ENCODE measurements around the gene CREBBP. TPM values are rescaled to one million over a fixed set of nuclear protein-coding genes. Genes with fewer than 3 reads are reported as not detected.

CREBBP gene
- polyA plus RNA-seq, 1 donor (not counting 4 experiments of a cell fraction or from before 2014, with no cell fraction given), result 5.0 TPM

- H3K4me2 ChIP-seq (ENCODE audit: control insufficient read depth, extremely low read depth, insufficient read depth, low read depth, low read length), result no peak overlapping the region
- no peak overlapping the region for H2AFZ ChIP-seq (ENCODE audit: control insufficient read depth, low read length)
- H3K9me3 ChIP-seq (ENCODE audit: control insufficient read depth, low read depth, low read length), result no peaks in the 10 kb centered on the region
- H3K27ac ChIP-seq (ENCODE audit: control insufficient read depth, insufficient read depth, low read length), result no peak overlapping the region
- FAIRE-seq, result no peak
- no peaks in the 10 kb centered on the region for H3K4me1 ChIP-seq (ENCODE audit: control insufficient read depth, extremely low read depth, insufficient read depth, low read length)
- no peaks in the 10 kb centered on the region for H3K9me1 ChIP-seq (ENCODE audit: control insufficient read depth, extremely low read depth, insufficient read depth, low read length)
- dilution Hi-C loops (cut with MboI; ENCODE audit: extremely low pct_ligation_motif_present, low sequenced_read_pairs), result no loop called here
- H3K9ac ChIP-seq (ENCODE audit: control insufficient read depth, extremely low read depth, insufficient read depth, low read length), result no peak overlapping the region
- H4K20me1 ChIP-seq (ENCODE audit: control insufficient read depth, extremely low read depth, insufficient read depth, low read length), result peaks cover 4% of the 10 kb centered on the region
- DNase-seq (ENCODE audit: low read depth, low spot score), result no peak
- H3K79me2 ChIP-seq (ENCODE audit: control insufficient read depth, insufficient read depth, low read length), result no peaks in the 10 kb centered on the region
- H3K36me3 ChIP-seq (ENCODE audit: control insufficient read depth in 2 of 2, extremely low read depth in 1 of 2, insufficient read depth in 2 of 2, low read length in 2 of 2), result peaks cover 25 to 35% of the 10 kb centered on the region in 2 experiments
- H3K4me3 ChIP-seq (ENCODE audit: control insufficient read depth in 2 of 3, extremely low read depth in 1 of 3, insufficient read depth in 2 of 3, low read depth in 1 of 3, low read length in 3 of 3), result no peak overlapping the region
- no peak for TF ChIP-seq CTCF (optimal IDR thresholded peaks at IDR 0.05 in 1 of 3, IDR thresholded peaks at IDR 0.05 in 1 of 3, conservative IDR thresholded peaks at IDR 0.05 in 1 of 3; ENCODE audit: extremely low read depth in 1 of 3, insufficient read depth in 2 of 3, low read length in 3 of 3)
- no peaks in the 10 kb centered on the region for H3K27me3 ChIP-seq (ENCODE audit: control insufficient read depth, extremely low read depth, insufficient read depth, low read length)
Observed at GRCh38 chr16:3770530-3770929, 110.0 kb downstream of the CREBBP start.

- Histone ChIP-seq H3K4me1 (ENCODE audit: control insufficient read depth, extremely low read depth, insufficient read depth, low read length) (no peaks in the 10 kb centered on the region), H3K79me2 (ENCODE audit: control insufficient read depth, insufficient read depth, low read length) (no peaks in the 10 kb centered on the region), H3K9me3 (ENCODE audit: control insufficient read depth, low read depth, low read length) (no peaks in the 10 kb centered on the region), H3K27me3 (ENCODE audit: control insufficient read depth, extremely low read depth, insufficient read depth, low read length) (no peaks in the 10 kb centered on the region), H3K4me3 (ENCODE audit: control insufficient read depth in 2 of 3, extremely low read depth in 1 of 3, insufficient read depth in 2 of 3, low read depth in 1 of 3, low read length in 3 of 3) (no peak overlapping the region), H3K4me2 (ENCODE audit: control insufficient read depth, extremely low read depth, insufficient read depth, low read depth, low read length) (no peak overlapping the region), H2AFZ (ENCODE audit: control insufficient read depth, low read length) (no peak overlapping the region), H3K9me1 (ENCODE audit: control insufficient read depth, extremely low read depth, insufficient read depth, low read length) (no peaks in the 10 kb centered on the region), H3K36me3 (ENCODE audit: control insufficient read depth in 2 of 2, extremely low read depth in 1 of 2, insufficient read depth in 2 of 2, low read length in 2 of 2) (peaks cover 25 to 34% of the 10 kb centered on the region in 2 experiments), H3K27ac (ENCODE audit: control insufficient read depth, insufficient read depth, low read length) (no peak overlapping the region), H3K9ac (ENCODE audit: control insufficient read depth, extremely low read depth, insufficient read depth, low read length) (no peak overlapping the region), H4K20me1 (ENCODE audit: control insufficient read depth, extremely low read depth, insufficient read depth, low read length) (peaks cover 4% of the 10 kb centered on the region)
- DNase-seq (ENCODE audit: low read depth, low spot score) (no peak), FAIRE-seq (no peak)
- dilution Hi-C loops (cut with MboI; ENCODE audit: extremely low pct_ligation_motif_present, low sequenced_read_pairs), result no loop called here
- TF ChIP-seq EZH2 (IDR thresholded peaks at IDR 0.05; ENCODE audit: low read length) (no peak), CTCF (optimal IDR thresholded peaks at IDR 0.05 in 1 of 3, IDR thresholded peaks at IDR 0.05 in 1 of 3, conservative IDR thresholded peaks at IDR 0.05 in 1 of 3; ENCODE audit: extremely low read depth in 1 of 3, insufficient read depth in 2 of 3, low read length in 3 of 3) (no peak)
Observed at GRCh38 chr16:3769942-3770341, 110.6 kb downstream of the CREBBP start.
